OCI-LY7 (cell line): ENCODE measurements around the gene MACROD2. TPM values are rescaled to one million over a fixed set of nuclear protein-coding genes. Genes with fewer than 3 reads are reported as not detected.

Experiments
- BruUV-seq: library from RNA; stranded (reverse); fragments of 400-500 nt; replicated peaks from 2 replicates; lab custom pipeline; 2021; lab: Mats Ljungman, UMichigan
- CTCF ChIA-PET: fragments of 300-600 bp; sonication (Branson Sonifier 250); formaldehyde crosslinking; loops from one replicate; lab custom pipeline; 2022; ENCODE audit warnings: antibody characterized with exemption; ENCODE audit not compliant: unreplicated experiment; lab: Charles Lee
- POLR2A ChIA-PET: fragments of 300-600 bp; sonication (Branson Sonifier 250); formaldehyde crosslinking; loops from one replicate; lab custom pipeline; 2022; ENCODE audit warnings: antibody characterized with exemption; lab: Charles Lee
- DNase-seq: peaks from one replicate; pipeline ENCODE4 v3.0.0-alpha.2; 2015; ENCODE audit warnings: low spot score
- H2AFZ ChIP-seq: fragments of 200-600 bp; sonication (generic), shearing (Covaris generic); 2 replicates; pipeline ENCODE4 v1.6.1; 2014; ENCODE audit warnings: mild to moderate bottlenecking, antibody characterized with exemption, low read length, moderate library complexity
- H3K27ac ChIP-seq: fragments of 200-600 bp; sonication (generic); 2 replicates; pipeline ENCODE4 v1.5.1; 2014; ENCODE audit warnings: mixed run types, low read depth, mild to moderate bottlenecking, moderate library complexity, low read length, inconsistent platforms; ENCODE audit not compliant: poor library complexity, severe bottlenecking
- H3K36me3 ChIP-seq: fragments of 200-600 bp; sonication (generic); 2 replicates; pipeline ENCODE4 v1.6.1; 2014; ENCODE audit warnings: mild to moderate bottlenecking, antibody characterized with exemption, low read length, moderate library complexity, mixed read lengths; ENCODE audit not compliant: insufficient read depth
- H3K4me1 ChIP-seq: fragments of 200-600 bp; sonication (generic); 2 replicates; pipeline ENCODE4 v1.5.1; 2014; ENCODE audit warnings: mild to moderate bottlenecking, low read length; ENCODE audit not compliant: insufficient read depth, poor library complexity, severe bottlenecking
- H3K4me2 ChIP-seq: fragments of 200-600 bp; sonication (generic); 2 replicates; pipeline ENCODE4 v1.6.1; 2014; ENCODE audit warnings: mild to moderate bottlenecking, low read length
- H3K4me3 ChIP-seq: fragments of 200-600 bp; sonication (generic); 2 replicates; pipeline ENCODE4 v1.5.1; 2014; ENCODE audit warnings: mild to moderate bottlenecking, low read depth, low read length; ENCODE audit not compliant: poor library complexity, severe bottlenecking
- H3K79me2 ChIP-seq: fragments of 200-600 bp; sonication (generic); 2 replicates; pipeline ENCODE4 v1.6.1; 2016; ENCODE audit warnings: low read depth, mild to moderate bottlenecking, low read length, moderate library complexity, mixed read lengths; ENCODE audit not compliant: insufficient read depth
- H3K9me2 ChIP-seq: fragments of 200-600 bp; sonication (generic); 2 replicates; pipeline ENCODE4 v1.6.1; 2016; ENCODE audit warnings: mild to moderate bottlenecking, low read length, mixed read lengths; ENCODE audit not compliant: insufficient read depth
- H3K9me3 ChIP-seq: fragments of 200-600 bp; sonication (generic); 2 replicates; pipeline ENCODE4 v1.6.1; 2014; ENCODE audit warnings: mild to moderate bottlenecking, mixed run types, low read length, mixed read lengths
- H4K20me1 ChIP-seq: fragments of 200-600 bp; sonication (generic); 2 replicates; pipeline ENCODE4 v1.6.1; 2014; ENCODE audit warnings: mild to moderate bottlenecking, antibody characterized with exemption, low read length, moderate library complexity, mixed read lengths; ENCODE audit not compliant: insufficient read depth
- CTCF ChIP-seq: fragments of 200-600 bp; sonication (generic); conservative IDR thresholded peaks from 2 replicates; pipeline ENCODE4 v1.5.1; 2014; ENCODE audit warnings: mild to moderate bottlenecking, antibody characterized with exemption, low read length, moderate library complexity, mixed read lengths
- EZH2phosphoT487 ChIP-seq: fragments of 200-600 bp; sonication (generic); IDR thresholded peaks from 2 replicates; pipeline ENCODE4 v1.6.1; 2018; ENCODE audit warnings: low read depth, borderline replicate concordance, mild to moderate bottlenecking, mixed run types, antibody characterized with exemption, low read length, moderate library complexity, mixed read lengths
- intact Hi-C: fragments of 100-400 bp; cut with micrococcal nuclease; formaldehyde crosslinking; loops from one replicate; pipeline ENCODE4 v1.10.0; 2022; ENCODE audit not compliant: unreplicated experiment
- total RNA-seq, 2 experiments: library from RNA; depleted of rRNA in 1 of 2; stranded (reverse); fragments of >200 nt in 1 of 2; shearing (Covaris generic) in 1 of 2; gene quantifications; 2 replicates each; pipeline ENCODE4 v1.2.3, GENCODE V29; 2014 to 2022

Gene MACROD2
- total RNA-seq, 2 experiments from 2014 or later = 0.09 to 4.5 TPM

- Histone ChIP-seq H3K36me3 (no peaks in the 10 kb centered on the region), H4K20me1 (no peaks in the 10 kb centered on the region), H3K9me3 (no peaks in the 10 kb centered on the region), H3K4me3 (no peak overlapping the region), H2AFZ (no peak overlapping the region), H3K79me2 (no peaks in the 10 kb centered on the region), H3K4me2 (no peak overlapping the region), H3K4me1 (no peaks in the 10 kb centered on the region), H3K9me2 (no peaks in the 10 kb centered on the region), H3K27ac (no peak overlapping the region)
- CTCF ChIA-PET = no interaction called here
- no peak for TF ChIP-seq CTCF
- no peak for TF ChIP-seq EZH2phosphoT487
- intact Hi-C loops = no loop called here
- no peak for DNase-seq
- POLR2A ChIA-PET = no interaction called here
- BruUV-seq = no TSS peak
Measured at GRCh38 chr20:15220778-15221565, 1225.7 kb downstream of the MACROD2 start.

DNA sequence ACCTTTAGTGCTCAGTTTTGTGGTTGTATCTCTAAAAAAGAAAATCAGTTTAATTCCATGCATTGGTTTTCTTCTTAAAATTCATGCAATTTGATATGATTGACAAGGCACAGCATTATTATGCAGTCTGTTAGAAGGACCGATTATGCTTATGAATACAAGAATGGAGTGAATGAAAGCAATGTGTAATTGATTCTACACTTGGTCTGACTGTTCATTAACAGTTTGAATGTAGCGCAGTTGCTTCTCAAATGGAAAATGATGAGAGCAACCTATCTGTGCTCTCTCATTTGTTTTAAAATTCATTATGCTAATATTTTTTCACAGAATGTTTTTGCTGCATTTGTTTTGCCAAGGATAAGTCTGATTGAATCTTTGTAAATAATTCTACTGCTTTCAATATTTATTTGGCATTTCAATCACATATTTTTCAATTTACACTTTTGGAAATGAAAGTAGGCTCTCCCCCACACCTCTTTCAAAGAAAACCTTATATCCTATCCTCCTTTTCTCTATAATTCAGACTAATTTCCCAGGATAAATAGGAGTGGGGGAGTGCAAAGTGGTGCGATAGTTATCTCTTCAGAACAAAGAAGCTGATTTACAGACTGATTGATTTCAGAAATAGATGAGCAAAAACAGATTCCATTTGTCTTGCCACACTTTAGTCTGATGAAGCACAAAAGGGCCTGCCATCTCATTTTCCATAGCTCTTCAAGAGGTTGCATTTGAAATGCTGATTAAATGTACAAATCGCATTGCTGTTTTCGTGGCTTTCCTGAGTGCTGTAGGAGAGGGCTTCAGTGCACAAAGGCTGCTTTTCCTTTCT is 1227.4 kb downstream of the MACROD2 start:
- no peaks in the 10 kb centered on the region for H3K9me2 ChIP-seq
- no peak overlapping the region for H3K4me2 ChIP-seq
- TF ChIP-seq EZH2phosphoT487 (no peak), CTCF (no peak)
- H3K36me3 ChIP-seq = no peaks in the 10 kb centered on the region
- no peak overlapping the region for H3K4me3 ChIP-seq
- intact Hi-C loops = no loop called here
- ChIA-PET POLR2A (no interaction called here), CTCF (no interaction called here)
- DNase-seq = no peak
- no peak overlapping the region for H2AFZ ChIP-seq
- H4K20me1 ChIP-seq = no peaks in the 10 kb centered on the region
- no peak overlapping the region for H3K27ac ChIP-seq
- no peaks in the 10 kb centered on the region for H3K9me3 ChIP-seq
- H3K4me1 ChIP-seq = no peaks in the 10 kb centered on the region
- no peaks in the 10 kb centered on the region for H3K79me2 ChIP-seq
- no TSS peak for BruUV-seq
